Suprapubic skin (tissue), 4 donors: ENCODE results near the gene RPL37A. TPM values are rescaled to one million over a fixed set of nuclear protein-coding genes. Genes with fewer than 3 reads are reported as not detected.

Experiments
- DNase-seq, 2 donors: peaks; one replicate each; pipeline ENCODE4 v3.0.0-alpha.2; 2019; ENCODE audit warnings: low spot score in 2 of 2
- H3K27ac ChIP-seq: fragments of 200-600 bp; sonication (generic); one replicate; pipeline ENCODE4 v1.5.1; 2019
- H3K27me3 ChIP-seq: fragments of 200-600 bp; sonication (generic); one replicate; pipeline ENCODE4 v1.5.1; 2019
- H3K36me3 ChIP-seq: fragments of 200-600 bp; sonication (generic); one replicate; pipeline ENCODE4 v1.5.1; 2019
- H3K4me1 ChIP-seq: fragments of 200-600 bp; sonication (generic); one replicate; pipeline ENCODE4 v1.5.1; 2019
- H3K4me3 ChIP-seq: fragments of 200-600 bp; sonication (generic); one replicate; pipeline ENCODE4 v1.5.1; 2019; ENCODE audit warnings: mild to moderate bottlenecking
- H3K9me3 ChIP-seq: fragments of 200-600 bp; sonication (generic); one replicate; pipeline ENCODE4 v1.5.1; 2019
- EP300 ChIP-seq: sonication (generic); formaldehyde crosslinking; IDR thresholded peaks from one replicate; pipeline ENCODE4 v1.6.1; 2017; ENCODE audit warnings: antibody characterized with exemption
- POLR2A ChIP-seq, 2 donors: fragments of 450-650 bp; IDR thresholded peaks; one replicate each; pipeline ENCODE4 v1.6.1; 2017; ENCODE audit warnings: antibody characterized with exemption in 2 of 2, mild to moderate bottlenecking in 2 of 2, moderate library complexity in 2 of 2
- POLR2AphosphoS5 ChIP-seq, 3 donors: sonication (generic); formaldehyde crosslinking; IDR thresholded peaks; one replicate each; pipeline ENCODE4 v1.6.1; 2017; ENCODE audit warnings: antibody characterized with exemption in 3 of 3
- WGBS: methylation state at CpG from one replicate; pipeline ENCODE4 v1.1.5; 2018; 5-methylcytosine and 5-hydroxymethylcytosine counted together
- total RNA-seq, 4 donors: library from RNA; depleted of rRNA; stranded (reverse); fragments of >200 nt; gene quantifications; one replicate each; pipeline ENCODE4 v1.1.0, GENCODE V29; 2016
- TF ChIP-seq, protein P1 (sequence below), 2 donors: fragments of 200-600 bp in 1 of 2; fragments of 450-650 bp in 1 of 2; sonication (generic) in 1 of 2; IDR thresholded peaks; one replicate each; pipeline ENCODE4 v1.5.1; 2016 to 2019; ENCODE audit warnings: antibody characterized with exemption in 2 of 2, mild to moderate bottlenecking in 1 of 2, moderate library complexity in 1 of 2

Gene RPL37A
- total RNA-seq, 4 donors from 2014 or later, result 892 to 2,420 (median 2,172) TPM

DNA sequence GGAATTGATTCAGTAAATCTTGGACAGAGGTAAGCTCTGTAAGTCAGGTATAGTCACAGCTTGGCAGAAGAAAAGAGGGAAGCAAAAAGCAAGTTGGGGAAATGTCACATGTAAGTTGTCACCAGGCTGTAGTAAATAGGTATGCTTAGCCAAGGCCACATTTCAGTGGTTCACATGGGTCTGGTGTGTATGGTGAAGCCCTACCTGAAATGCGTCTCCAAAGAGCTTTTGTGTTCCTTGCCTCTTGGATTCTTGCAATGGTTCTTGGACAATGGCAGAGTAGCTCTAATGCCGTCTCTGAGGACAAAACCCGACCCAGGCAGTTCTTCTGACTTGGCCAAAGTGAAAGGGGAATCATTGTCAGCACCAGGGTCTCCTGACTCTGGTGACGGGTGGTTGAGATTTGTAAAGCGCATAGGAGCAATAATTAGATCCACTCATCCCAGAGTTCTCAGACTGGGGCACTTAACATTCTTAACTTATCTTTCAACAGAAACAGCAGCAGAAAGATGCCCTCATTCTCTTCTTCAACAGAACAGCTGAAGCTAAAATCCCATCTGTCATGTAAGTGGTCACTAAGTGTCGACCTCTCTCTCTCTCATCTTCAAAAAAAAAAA is 34.4 kb upstream of the RPL37A start:
- 93% methylated on average over 6 of the region's 6 CpGs for WGBS

DNA sequence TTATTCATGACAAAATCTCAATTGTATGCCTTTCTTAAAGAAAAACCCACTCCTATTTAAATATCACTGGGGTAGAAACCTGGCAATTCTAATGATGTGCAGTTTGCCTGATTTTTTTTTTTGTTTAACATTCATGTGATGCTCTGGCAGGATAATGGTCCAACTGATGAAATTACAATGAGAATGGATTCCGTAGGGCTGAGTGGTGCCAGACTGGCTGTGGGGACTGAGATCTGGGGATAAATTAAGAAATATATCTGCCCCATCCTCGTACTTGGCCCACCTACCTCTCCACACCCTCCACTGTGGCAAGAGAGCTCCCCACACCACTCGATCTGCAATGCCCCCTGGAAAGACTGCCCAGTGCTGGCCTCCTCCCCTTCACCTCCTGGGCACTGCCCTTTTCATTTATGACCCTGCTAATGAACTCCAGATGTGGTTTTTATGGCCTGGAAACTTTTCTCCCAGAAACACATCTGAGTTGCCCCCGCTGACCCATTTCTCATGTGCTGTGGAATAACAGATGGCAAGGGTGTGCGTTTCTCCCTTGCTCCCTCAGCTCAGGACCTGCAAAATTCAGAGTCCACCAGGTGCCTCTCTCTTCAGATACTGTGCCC is 33.0 kb upstream of the RPL37A start:
- 61% methylated on average over 5 of the region's 5 CpGs for WGBS

More for the DNA sequence above, 34.4 kb upstream of the RPL37A start:
- Histone ChIP-seq H3K27ac (no peak overlapping the region), H3K4me3 (no peak overlapping the region), H3K27me3 (no peaks in the 10 kb centered on the region), H3K9me3 (no peaks in the 10 kb centered on the region), H3K4me1 (no peaks in the 10 kb centered on the region), H3K36me3 (peaks cover 30% of the 10 kb centered on the region)
- no peak for TF ChIP-seq POLR2AphosphoS5 (IDR thresholded peaks at IDR 0.05)
- TF ChIP-seq POLR2A (IDR thresholded peaks at IDR 0.05), result no peak
- no peak for TF ChIP-seq EP300
- TF ChIP-seq, protein P1, sequence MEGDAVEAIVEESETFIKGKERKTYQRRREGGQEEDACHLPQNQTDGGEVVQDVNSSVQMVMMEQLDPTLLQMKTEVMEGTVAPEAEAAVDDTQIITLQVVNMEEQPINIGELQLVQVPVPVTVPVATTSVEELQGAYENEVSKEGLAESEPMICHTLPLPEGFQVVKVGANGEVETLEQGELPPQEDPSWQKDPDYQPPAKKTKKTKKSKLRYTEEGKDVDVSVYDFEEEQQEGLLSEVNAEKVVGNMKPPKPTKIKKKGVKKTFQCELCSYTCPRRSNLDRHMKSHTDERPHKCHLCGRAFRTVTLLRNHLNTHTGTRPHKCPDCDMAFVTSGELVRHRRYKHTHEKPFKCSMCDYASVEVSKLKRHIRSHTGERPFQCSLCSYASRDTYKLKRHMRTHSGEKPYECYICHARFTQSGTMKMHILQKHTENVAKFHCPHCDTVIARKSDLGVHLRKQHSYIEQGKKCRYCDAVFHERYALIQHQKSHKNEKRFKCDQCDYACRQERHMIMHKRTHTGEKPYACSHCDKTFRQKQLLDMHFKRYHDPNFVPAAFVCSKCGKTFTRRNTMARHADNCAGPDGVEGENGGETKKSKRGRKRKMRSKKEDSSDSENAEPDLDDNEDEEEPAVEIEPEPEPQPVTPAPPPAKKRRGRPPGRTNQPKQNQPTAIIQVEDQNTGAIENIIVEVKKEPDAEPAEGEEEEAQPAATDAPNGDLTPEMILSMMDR (IDR thresholded peaks at IDR 0.05), result no peak
- DNase-seq, result no peak

DNA sequence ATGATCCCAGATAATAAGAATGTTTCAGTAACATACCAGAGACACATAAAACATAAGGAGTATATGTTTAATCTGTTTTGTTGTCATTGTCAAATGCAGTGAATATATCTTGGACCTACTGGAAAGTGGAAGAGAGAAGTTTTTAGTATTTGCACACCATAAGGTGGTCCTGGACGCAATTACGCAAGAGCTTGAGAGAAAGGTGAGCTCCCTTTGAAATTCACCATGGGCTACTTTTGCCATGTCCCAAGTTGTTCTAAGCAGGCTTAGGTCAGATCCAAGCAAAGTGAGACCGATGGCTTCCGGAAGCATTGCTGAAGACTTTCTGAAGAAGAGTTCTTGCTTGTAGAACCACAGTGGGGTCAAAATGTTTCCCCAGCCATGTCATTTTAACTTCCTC is 30.8 kb upstream of the RPL37A start:
- Histone ChIP-seq H3K9me3 (no peaks in the 10 kb centered on the region), H3K4me3 (no peak overlapping the region), H3K36me3 (peaks cover 48% of the 10 kb centered on the region), H3K27me3 (no peaks in the 10 kb centered on the region), H3K27ac (no peak overlapping the region), H3K4me1 (no peaks in the 10 kb centered on the region)
- 91% methylated on average over 4 of the region's 4 CpGs for WGBS
- no peak for DNase-seq
- TF ChIP-seq, protein P1 (IDR thresholded peaks at IDR 0.05), result no peak
- no peak for TF ChIP-seq POLR2A (IDR thresholded peaks at IDR 0.05)
- no peak for TF ChIP-seq POLR2AphosphoS5 (IDR thresholded peaks at IDR 0.05)
- no peak for TF ChIP-seq EP300

More for the DNA sequence above, 33.0 kb upstream of the RPL37A start:
- no peak for DNase-seq
- no peak overlapping the region for H3K27ac ChIP-seq
- no peaks in the 10 kb centered on the region for H3K27me3 ChIP-seq
- no peak overlapping the region for H3K4me3 ChIP-seq
- H3K9me3 ChIP-seq, result no peaks in the 10 kb centered on the region
- TF ChIP-seq, protein P1 (IDR thresholded peaks at IDR 0.05), result no peak
- TF ChIP-seq EP300 (no peak), POLR2AphosphoS5 (IDR thresholded peaks at IDR 0.05) (no peak), POLR2A (IDR thresholded peaks at IDR 0.05) (no peak)
- H3K4me1 ChIP-seq, result no peaks in the 10 kb centered on the region
- peaks cover 42% of the 10 kb centered on the region for H3K36me3 ChIP-seq

DNA sequence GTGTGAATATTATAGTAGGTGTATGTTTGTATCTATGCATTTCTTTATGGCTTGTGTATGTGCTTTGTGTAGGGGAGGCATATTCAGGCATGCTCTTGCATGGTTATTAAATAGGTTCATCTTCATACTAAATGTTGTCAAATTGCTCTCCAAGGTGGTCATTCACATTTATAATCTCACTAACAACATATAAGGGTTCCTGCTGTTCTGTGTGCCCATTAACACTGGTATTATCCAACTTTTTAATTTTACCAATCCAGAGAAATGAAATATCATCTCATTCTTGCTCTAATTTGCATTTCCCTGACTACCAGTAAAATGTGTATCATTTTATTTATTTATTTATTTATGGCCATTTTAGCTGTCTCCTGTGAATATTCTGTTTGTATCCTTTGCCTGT is 29.0 kb upstream of the RPL37A start:
- Histone ChIP-seq H3K4me1 (no peaks in the 10 kb centered on the region), H3K27ac (no peak overlapping the region), H3K27me3 (no peaks in the 10 kb centered on the region), H3K9me3 (no peaks in the 10 kb centered on the region), H3K36me3 (peaks cover 39% of the 10 kb centered on the region), H3K4me3 (no peak overlapping the region)
- TF ChIP-seq EP300 (no peak), POLR2A (IDR thresholded peaks at IDR 0.05) (no peak), POLR2AphosphoS5 (IDR thresholded peaks at IDR 0.05) (no peak)
- TF ChIP-seq, protein P1 (IDR thresholded peaks at IDR 0.05), result no peak
- no peak for DNase-seq

DNA sequence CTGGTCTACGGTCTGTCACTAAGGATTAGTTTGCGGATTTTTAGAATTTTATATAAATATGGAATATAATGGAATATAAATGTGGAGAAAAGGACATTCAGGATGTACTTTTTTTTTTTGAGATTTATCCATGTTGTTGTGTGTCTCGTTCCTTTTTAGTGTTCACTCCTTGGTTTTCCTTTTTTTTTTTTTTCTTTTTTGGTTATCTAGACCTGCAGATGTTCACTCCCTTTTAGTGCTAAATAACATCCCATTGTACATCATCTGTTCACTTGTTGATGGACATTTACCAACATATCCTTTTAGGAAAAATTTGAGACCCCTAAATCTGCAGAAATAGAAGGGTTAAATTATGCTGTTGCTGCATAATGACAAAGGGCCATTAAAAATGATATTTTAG is 25.5 kb upstream of the RPL37A start:
- no peaks in the 10 kb centered on the region for H3K9me3 ChIP-seq
- no peaks in the 10 kb centered on the region for H3K27me3 ChIP-seq
- no peak overlapping the region for H3K27ac ChIP-seq
- no peak overlapping the region for H3K4me3 ChIP-seq
- 96% methylated on average over 3 of the region's 3 CpGs for WGBS
- H3K36me3 ChIP-seq, result peaks cover 55% of the 10 kb centered on the region
- DNase-seq, result no peak
- TF ChIP-seq POLR2AphosphoS5 (IDR thresholded peaks at IDR 0.05) (no peak), EP300 (no peak), POLR2A (IDR thresholded peaks at IDR 0.05) (no peak)
- TF ChIP-seq, protein P1 (IDR thresholded peaks at IDR 0.05), result no peak
- H3K4me1 ChIP-seq, result peaks cover 5% of the 10 kb centered on the region
